ENCODE data around the gene NCOA1.
"Not testable (repeated sequence)": the region's sequence is repeated elsewhere in the genome, so short reads cannot be mapped to it uniquely, and the experiment has no call there.

Gene NCOA1

GRCh38 chr2:24577481-24577880, 86.4 kb downstream of the NCOA1 start:
- no peak for DNase-seq (ENCODE audit: low read depth)
- H3K4me3 ChIP-seq (ENCODE audit: control insufficient read depth, low read depth, low read length) = no peak overlapping the region
- TF ChIP-seq CTCF (IDR thresholded peaks at IDR 0.05; ENCODE audit: control insufficient read depth, insufficient read depth, low read depth, low read length, missing control alignments) = no peak

GRCh38 chr2:24579053-24579803, 88.2 kb downstream of the NCOA1 start:
- no peak overlapping the region for H3K4me3 ChIP-seq (ENCODE audit: control insufficient read depth, low read depth, low read length)
- no peak for DNase-seq (ENCODE audit: low read depth)
- no peak for TF ChIP-seq CTCF (IDR thresholded peaks at IDR 0.05; ENCODE audit: control insufficient read depth, insufficient read depth, low read depth, low read length, missing control alignments)

GRCh38 chr2:24580561-24580960, 89.5 kb downstream of the NCOA1 start:
- no peak overlapping the region for H3K4me3 ChIP-seq (ENCODE audit: control insufficient read depth, low read depth, low read length)
- DNase-seq (ENCODE audit: low read depth) = no peak
- TF ChIP-seq CTCF (IDR thresholded peaks at IDR 0.05; ENCODE audit: control insufficient read depth, insufficient read depth, low read depth, low read length, missing control alignments) = no peak

GRCh38 chr2:24581971-24582370, 90.9 kb downstream of the NCOA1 start:
- not testable (repeated sequence) for DNase-seq (ENCODE audit: low read depth); H3K4me3 ChIP-seq (ENCODE audit: control insufficient read depth, low read depth, low read length)

GRCh38 chr2:24586955-24587354, 95.9 kb downstream of the NCOA1 start:
- no peak for DNase-seq (ENCODE audit: low read depth)
- TF ChIP-seq CTCF (IDR thresholded peaks at IDR 0.05; ENCODE audit: control insufficient read depth, insufficient read depth, low read depth, low read length, missing control alignments) = no peak
- H3K4me3 ChIP-seq (ENCODE audit: control insufficient read depth, low read depth, low read length) = no peak overlapping the region

- TF ChIP-seq CTCF (IDR thresholded peaks at IDR 0.05; ENCODE audit: control insufficient read depth, insufficient read depth, low read depth, low read length, missing control alignments) = no peak
- H3K4me3 ChIP-seq (ENCODE audit: control insufficient read depth, low read depth, low read length) = no peak overlapping the region
- DNase-seq (ENCODE audit: low read depth) = no peak
Observed at GRCh38 chr2:24588294-24588693, 97.2 kb downstream of the NCOA1 start.

- no peak for TF ChIP-seq CTCF (IDR thresholded peaks at IDR 0.05; ENCODE audit: control insufficient read depth, insufficient read depth, low read depth, low read length, missing control alignments)
- H3K4me3 ChIP-seq (ENCODE audit: control insufficient read depth, low read depth, low read length) = no peak overlapping the region
- no peak for DNase-seq (ENCODE audit: low read depth)
Observed at GRCh38 chr2:24592441-24593100, 101.5 kb downstream of the NCOA1 start.

Measured in AG09309 (cell line).